Nephron (organoid): ENCODE measurements around the gene TBC1D8.

Experiments used
- H3K27ac Mint-ChIP-seq, 3 experiments: 2 replicates each; pipeline ENCODE4 v1.8.0; 2020; ENCODE audit warnings: mixed read lengths in 3 of 3, mild to moderate bottlenecking in 2 of 3, moderate library complexity in 1 of 3
- H3K27me3 Mint-ChIP-seq: 2 replicates; pipeline ENCODE4 v1.8.0; 2021; ENCODE audit warnings: low read depth, mild to moderate bottlenecking, moderate library complexity, mixed read lengths
- H3K36me3 Mint-ChIP-seq: 2 replicates; pipeline ENCODE4 v1.8.0; 2020; ENCODE audit warnings: low read depth, mixed read lengths
- H3K4me1 Mint-ChIP-seq: 2 replicates; pipeline ENCODE4 v1.8.0; 2020; ENCODE audit warnings: mixed read lengths
- H3K4me3 Mint-ChIP-seq, 3 experiments: 2 replicates each; pipeline ENCODE4 v1.8.0; 2020; ENCODE audit warnings: mild to moderate bottlenecking in 3 of 3, mixed read lengths in 3 of 3, moderate library complexity in 2 of 3
- H3K9me3 Mint-ChIP-seq: 2 replicates; pipeline ENCODE4 v1.8.0; 2020; ENCODE audit warnings: mixed read lengths
- CTCF ChIP-seq, 3 experiments: fragments of 200-600 bp; sonication (generic); IDR thresholded peaks; one replicate each; pipeline ENCODE4 v1.5.0; 2021; ENCODE audit warnings: antibody characterized with exemption in 3 of 3; ENCODE audit not compliant: unreplicated experiment in 3 of 3

TBC1D8 gene

GRCh38 chr2:101121174-101121573 is 30.0 kb downstream of the TBC1D8 start:
- H3K4me1 Mint-ChIP-seq, result peaks cover 51% of the 10 kb centered on the region
- H3K36me3 Mint-ChIP-seq, result no peaks in the 10 kb centered on the region
- H3K9me3 Mint-ChIP-seq, result no peaks in the 10 kb centered on the region
- no peak overlapping the region for H3K4me3 Mint-ChIP-seq
- no peaks in the 10 kb centered on the region for H3K27me3 Mint-ChIP-seq
- no peak overlapping the region for H3K27ac Mint-ChIP-seq
- no peak for TF ChIP-seq CTCF (IDR thresholded peaks at IDR 0.05; ENCODE audit: unreplicated experiment in 3 of 3)

- no peak for TF ChIP-seq CTCF (IDR thresholded peaks at IDR 0.05; ENCODE audit: unreplicated experiment in 3 of 3)
- Mint-ChIP-seq H3K36me3 (no peaks in the 10 kb centered on the region), H3K4me1 (peaks cover 47% of the 10 kb centered on the region), H3K9me3 (no peaks in the 10 kb centered on the region), H3K4me3 (no peak overlapping the region), H3K27me3 (no peaks in the 10 kb centered on the region), H3K27ac (peak overlapping the region in 1 of 3 experiments; percentile 14)
Observed at GRCh38 chr2:101120124-101120996, 30.8 kb downstream of the TBC1D8 start.

GRCh38 chr2:101119431-101119830 is 31.8 kb downstream of the TBC1D8 start:
- H3K4me3 Mint-ChIP-seq, result no peak overlapping the region
- H3K27me3 Mint-ChIP-seq, result no peaks in the 10 kb centered on the region
- no peaks in the 10 kb centered on the region for H3K36me3 Mint-ChIP-seq
- H3K9me3 Mint-ChIP-seq, result no peaks in the 10 kb centered on the region
- TF ChIP-seq CTCF (IDR thresholded peaks at IDR 0.05; ENCODE audit: unreplicated experiment in 3 of 3), result no peak
- H3K27ac Mint-ChIP-seq, result peak overlapping the region in 1 of 3 experiments; percentile 20
- peaks cover 46% of the 10 kb centered on the region for H3K4me1 Mint-ChIP-seq

DNA sequence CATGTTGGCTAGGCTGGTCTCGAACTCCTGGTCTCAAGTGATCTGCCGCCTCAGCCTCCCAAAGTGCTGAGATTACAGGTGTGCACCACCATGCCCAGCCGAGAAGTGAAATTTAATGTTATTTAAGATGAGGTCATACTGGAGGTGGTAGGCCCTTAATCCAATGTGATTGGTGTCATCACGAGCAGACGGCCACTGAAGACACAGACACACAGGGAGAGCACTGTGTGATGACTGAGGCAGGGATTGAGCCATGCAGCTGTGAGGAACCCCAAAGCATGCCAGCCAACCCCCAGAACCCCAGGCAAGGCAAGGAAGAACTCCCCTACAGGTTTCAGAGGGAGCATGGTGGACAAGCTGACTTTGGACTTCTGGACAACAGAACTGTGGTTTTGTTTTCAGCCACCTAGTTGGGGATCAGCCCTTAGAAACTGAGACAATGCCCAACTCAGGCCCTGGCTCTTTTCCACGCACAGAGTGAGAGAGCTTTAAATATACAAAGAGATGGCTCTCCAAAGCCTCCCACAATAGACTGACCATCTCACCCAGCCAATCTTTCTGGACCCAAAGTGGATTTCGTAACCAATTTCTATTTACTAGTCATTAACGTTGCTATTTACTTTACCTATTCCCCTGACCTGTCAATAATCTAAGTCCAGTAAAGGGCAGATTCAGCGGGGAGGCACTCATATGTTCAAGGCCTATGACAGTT is 34.2 kb downstream of the TBC1D8 start:
- peaks cover 56% of the 10 kb centered on the region for H3K4me1 Mint-ChIP-seq
- no peaks in the 10 kb centered on the region for H3K36me3 Mint-ChIP-seq
- H3K27me3 Mint-ChIP-seq, result no peaks in the 10 kb centered on the region
- TF ChIP-seq CTCF (IDR thresholded peaks at IDR 0.05; ENCODE audit: unreplicated experiment in 3 of 3), result no peak
- H3K9me3 Mint-ChIP-seq, result no peaks in the 10 kb centered on the region
- H3K27ac Mint-ChIP-seq, result no peak overlapping the region
- H3K4me3 Mint-ChIP-seq, result no peak overlapping the region

DNA sequence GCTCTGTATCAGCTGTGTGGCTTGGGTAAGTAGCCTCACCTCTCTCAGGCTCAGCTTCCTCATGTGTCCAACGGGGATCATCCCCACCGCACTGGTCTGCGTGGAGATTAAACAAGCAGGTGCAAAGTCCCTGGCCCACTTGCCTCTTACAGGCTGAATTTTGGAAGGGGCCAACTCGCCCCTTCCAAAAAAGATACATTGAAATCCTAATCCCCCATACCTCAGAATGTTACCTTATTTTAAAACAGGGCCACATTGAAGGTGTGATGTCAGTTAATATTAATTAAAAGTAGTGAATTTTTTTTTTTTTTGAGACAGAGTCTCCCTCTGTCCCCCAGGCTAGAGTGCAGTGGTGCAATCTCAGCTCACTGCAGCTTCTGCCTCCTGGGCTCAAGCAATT is 34.8 kb downstream of the TBC1D8 start:
- no peak overlapping the region for H3K4me3 Mint-ChIP-seq
- no peaks in the 10 kb centered on the region for H3K36me3 Mint-ChIP-seq
- no peak overlapping the region for H3K27ac Mint-ChIP-seq
- peaks cover 62% of the 10 kb centered on the region for H3K4me1 Mint-ChIP-seq
- H3K27me3 Mint-ChIP-seq, result no peaks in the 10 kb centered on the region
- TF ChIP-seq CTCF (IDR thresholded peaks at IDR 0.05; ENCODE audit: unreplicated experiment in 3 of 3), result no peak
- no peaks in the 10 kb centered on the region for H3K9me3 Mint-ChIP-seq
